Measurements from ENCODE around the gene CTNNA3.
"Not testable (repeated sequence)": the region's sequence is repeated elsewhere in the genome, so short reads cannot be mapped to it uniquely, and the experiment has no call there.

CTNNA3 gene

DNA sequence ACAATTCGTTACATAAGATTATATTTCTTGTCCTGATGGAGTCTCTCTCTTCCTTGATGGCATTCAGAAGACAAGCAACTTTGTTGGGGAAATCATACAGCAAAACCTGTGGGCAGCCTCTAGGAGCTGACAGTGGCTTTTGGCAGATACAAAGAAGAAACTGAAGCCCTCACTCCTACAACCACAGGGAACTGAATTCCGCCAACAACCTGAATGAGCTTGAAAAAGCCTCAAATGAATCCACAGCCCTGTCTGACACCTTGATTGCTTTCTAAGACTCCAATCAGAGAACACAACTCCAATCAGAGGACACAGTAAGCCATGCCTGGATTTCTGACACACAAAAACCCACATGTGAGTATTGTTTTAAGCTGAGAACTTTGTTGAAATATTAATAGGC, 1346.9 kb downstream of the CTNNA3 start:
- no peaks in the 10 kb centered on the region for H3K79me2 ChIP-seq (ENCODE audit: control insufficient read depth, low read length)

DNA sequence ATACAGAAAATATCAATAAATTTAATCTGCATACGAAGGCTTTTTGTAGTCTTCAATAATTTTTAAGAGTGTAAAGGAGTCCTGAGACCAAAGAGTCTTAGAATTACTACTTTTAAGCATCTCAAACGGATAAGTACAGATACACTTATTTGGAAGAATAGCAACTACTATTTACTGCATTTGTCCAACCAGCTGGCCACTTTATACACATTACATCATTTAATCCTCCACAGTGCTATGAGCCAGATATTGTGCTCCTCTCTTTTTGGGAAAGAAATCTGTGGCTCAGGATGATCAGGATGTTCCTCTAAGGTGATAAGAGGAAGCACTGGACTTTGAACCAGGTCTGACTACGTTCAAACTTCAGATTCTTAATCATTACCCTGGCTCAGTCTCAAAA, 1358.8 kb downstream of the CTNNA3 start:
- Histone ChIP-seq H3K9me3 (ENCODE audit: control insufficient read depth, insufficient read depth, low read length) (no peaks in the 10 kb centered on the region), H3K79me2 (ENCODE audit: control insufficient read depth, low read length) (no peaks in the 10 kb centered on the region), H4K20me1 (ENCODE audit: control insufficient read depth, insufficient read depth, low read depth, low read length) (no peaks in the 10 kb centered on the region), H3K9me2 (replicated peaks; ENCODE audit: control insufficient read depth, low read length) (no peaks in the 10 kb centered on the region), H3K36me3 (ENCODE audit: control insufficient read depth, low read length) (no peaks in the 10 kb centered on the region), H3K27me3 (ENCODE audit: control insufficient read depth, low read length) (no peaks in the 10 kb centered on the region), H3F3A (ENCODE audit: control insufficient read depth, insufficient read depth) (no peaks in the 10 kb centered on the region), H3K27ac (ENCODE audit: low read depth, low read length) (no peak overlapping the region), H3K4me1 (ENCODE audit: control insufficient read depth, low read length) (no peaks in the 10 kb centered on the region), H3K4me2 (ENCODE audit: low read length) (no peak overlapping the region), H3K4me3 (ENCODE audit: low read length) (no peak overlapping the region)
- TF ChIP-seq EZH2phosphoT487 (IDR thresholded peaks at IDR 0.05; ENCODE audit: borderline replicate concordance, low read length): no peak
- TF ChIP-seq, protein P1, sequence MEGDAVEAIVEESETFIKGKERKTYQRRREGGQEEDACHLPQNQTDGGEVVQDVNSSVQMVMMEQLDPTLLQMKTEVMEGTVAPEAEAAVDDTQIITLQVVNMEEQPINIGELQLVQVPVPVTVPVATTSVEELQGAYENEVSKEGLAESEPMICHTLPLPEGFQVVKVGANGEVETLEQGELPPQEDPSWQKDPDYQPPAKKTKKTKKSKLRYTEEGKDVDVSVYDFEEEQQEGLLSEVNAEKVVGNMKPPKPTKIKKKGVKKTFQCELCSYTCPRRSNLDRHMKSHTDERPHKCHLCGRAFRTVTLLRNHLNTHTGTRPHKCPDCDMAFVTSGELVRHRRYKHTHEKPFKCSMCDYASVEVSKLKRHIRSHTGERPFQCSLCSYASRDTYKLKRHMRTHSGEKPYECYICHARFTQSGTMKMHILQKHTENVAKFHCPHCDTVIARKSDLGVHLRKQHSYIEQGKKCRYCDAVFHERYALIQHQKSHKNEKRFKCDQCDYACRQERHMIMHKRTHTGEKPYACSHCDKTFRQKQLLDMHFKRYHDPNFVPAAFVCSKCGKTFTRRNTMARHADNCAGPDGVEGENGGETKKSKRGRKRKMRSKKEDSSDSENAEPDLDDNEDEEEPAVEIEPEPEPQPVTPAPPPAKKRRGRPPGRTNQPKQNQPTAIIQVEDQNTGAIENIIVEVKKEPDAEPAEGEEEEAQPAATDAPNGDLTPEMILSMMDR (IDR thresholded peaks at IDR 0.05; ENCODE audit: low read depth, low read length, poor library complexity, severe bottlenecking): no peak

More for the DNA sequence above, 1346.9 kb downstream of the CTNNA3 start:
- H3K27ac ChIP-seq (ENCODE audit: low read depth, low read length): no peak overlapping the region
- no peak overlapping the region for H3K4me2 ChIP-seq (ENCODE audit: low read length)
- no peaks in the 10 kb centered on the region for H3F3A ChIP-seq (ENCODE audit: control insufficient read depth, insufficient read depth)
- H3K4me1 ChIP-seq (ENCODE audit: control insufficient read depth, low read length): no peaks in the 10 kb centered on the region
- TF ChIP-seq, protein P1 (IDR thresholded peaks at IDR 0.05; ENCODE audit: low read depth, low read length, poor library complexity, severe bottlenecking): no peak
- no peak for TF ChIP-seq EZH2phosphoT487 (IDR thresholded peaks at IDR 0.05; ENCODE audit: borderline replicate concordance, low read length)
- no peaks in the 10 kb centered on the region for H3K9me3 ChIP-seq (ENCODE audit: control insufficient read depth, insufficient read depth, low read length)
- no peak overlapping the region for H3K4me3 ChIP-seq (ENCODE audit: low read length)
- H3K27me3 ChIP-seq (ENCODE audit: control insufficient read depth, low read length): no peaks in the 10 kb centered on the region
- no peaks in the 10 kb centered on the region for H4K20me1 ChIP-seq (ENCODE audit: control insufficient read depth, insufficient read depth, low read depth, low read length)
- no peaks in the 10 kb centered on the region for H3K36me3 ChIP-seq (ENCODE audit: control insufficient read depth, low read length)
- H3K9me2 ChIP-seq (replicated peaks; ENCODE audit: control insufficient read depth, low read length): no peaks in the 10 kb centered on the region

DNA sequence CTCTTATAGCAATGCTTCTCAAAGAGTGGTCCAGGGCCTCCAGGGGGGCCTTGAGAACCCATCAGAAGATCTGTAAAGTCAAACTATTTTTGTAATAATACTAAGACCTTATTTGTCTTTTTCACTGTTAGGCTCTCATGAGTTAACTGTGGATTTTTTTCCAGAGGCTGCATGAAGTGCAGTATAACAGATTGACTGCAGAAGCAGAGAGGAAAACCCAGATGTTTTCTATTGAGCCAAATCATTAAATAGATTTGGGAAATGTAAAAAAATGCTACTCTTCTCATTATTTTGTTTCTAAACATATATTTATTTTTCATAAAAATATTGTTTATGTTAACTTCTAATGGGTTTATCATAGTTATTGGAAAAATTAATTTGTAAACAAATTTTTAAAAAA, 1359.2 kb downstream of the CTNNA3 start:
- no peaks in the 10 kb centered on the region for H3K9me2 ChIP-seq (replicated peaks; ENCODE audit: control insufficient read depth, low read length)
- H3K36me3 ChIP-seq (ENCODE audit: control insufficient read depth, low read length): no peaks in the 10 kb centered on the region
- H3K79me2 ChIP-seq (ENCODE audit: control insufficient read depth, low read length): no peaks in the 10 kb centered on the region
- H3K4me3 ChIP-seq (ENCODE audit: low read length): no peak overlapping the region
- H3K9me3 ChIP-seq (ENCODE audit: control insufficient read depth, insufficient read depth, low read length): no peaks in the 10 kb centered on the region
- no peaks in the 10 kb centered on the region for H3F3A ChIP-seq (ENCODE audit: control insufficient read depth, insufficient read depth)
- no peaks in the 10 kb centered on the region for H3K27me3 ChIP-seq (ENCODE audit: control insufficient read depth, low read length)
- no peak overlapping the region for H3K27ac ChIP-seq (ENCODE audit: low read depth, low read length)
- no peak overlapping the region for H3K4me2 ChIP-seq (ENCODE audit: low read length)
- TF ChIP-seq, protein P1 (IDR thresholded peaks at IDR 0.05; ENCODE audit: low read depth, low read length, poor library complexity, severe bottlenecking): no peak
- no peak for TF ChIP-seq EZH2phosphoT487 (IDR thresholded peaks at IDR 0.05; ENCODE audit: borderline replicate concordance, low read length)
- H4K20me1 ChIP-seq (ENCODE audit: control insufficient read depth, insufficient read depth, low read depth, low read length): no peaks in the 10 kb centered on the region
- no peaks in the 10 kb centered on the region for H3K4me1 ChIP-seq (ENCODE audit: control insufficient read depth, low read length)

DNA sequence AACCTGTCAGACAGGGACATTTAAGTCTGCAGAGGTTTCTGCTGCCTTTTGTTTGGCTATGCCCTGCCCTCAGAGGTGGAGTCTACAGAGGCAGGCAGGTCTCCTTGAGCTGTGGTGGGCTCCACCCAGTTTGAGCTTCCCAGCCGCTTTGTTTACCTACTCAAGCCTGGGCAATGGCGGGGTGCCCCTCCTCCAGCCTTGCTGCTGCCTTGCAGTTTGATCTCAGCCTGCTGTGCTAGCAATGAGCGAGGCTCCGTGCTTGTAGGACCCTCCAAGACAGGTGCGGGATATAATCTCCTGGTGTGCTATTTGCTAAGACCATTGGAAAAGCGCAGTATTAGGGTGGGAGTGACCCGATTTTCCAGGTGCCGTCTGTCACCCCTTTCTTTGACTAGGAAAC, 1360.2 kb downstream of the CTNNA3 start:
- not testable (repeated sequence) for H4K20me1 ChIP-seq (ENCODE audit: control insufficient read depth, insufficient read depth, low read depth, low read length); H3K36me3 ChIP-seq (ENCODE audit: control insufficient read depth, low read length); H3K27me3 ChIP-seq (ENCODE audit: control insufficient read depth, low read length); H3K4me3 ChIP-seq (ENCODE audit: low read length); H3F3A ChIP-seq (ENCODE audit: control insufficient read depth, insufficient read depth); H3K4me2 ChIP-seq (ENCODE audit: low read length); H3K27ac ChIP-seq (ENCODE audit: low read depth, low read length); H3K9me2 ChIP-seq (replicated peaks; ENCODE audit: control insufficient read depth, low read length); H3K79me2 ChIP-seq (ENCODE audit: control insufficient read depth, low read length); H3K9me3 ChIP-seq (ENCODE audit: control insufficient read depth, insufficient read depth, low read length); H3K4me1 ChIP-seq (ENCODE audit: control insufficient read depth, low read length)

Measured in DOHH2 (cell line).